ENCODE measurements around the gene SLK. TPM values are rescaled to one million over a fixed set of nuclear protein-coding genes. Genes with fewer than 3 reads are reported as not detected.

The SLK gene
- total and polyA plus RNA-seq, 10 of the 15 experiments (the other 5 are each of a cell fraction or from before 2014, with no cell fraction given) = 2.5 to 24.2 (median 11.1) TPM

GRCh38 chr10:104066945-104067344 lies 100.0 kb downstream of the SLK start (continued):
- TF ChIP-seq CEBPZ (IDR thresholded peaks at IDR 0.05; ENCODE audit: low read depth, low read length) = no peak

- intact Hi-C loops (cut with micrococcal nuclease; ENCODE audit: unreplicated experiment) (no loop called here), in situ Hi-C loops (cut with MboI) (no loop called here)
- no peak overlapping the region for H3K4me2 ChIP-seq (ENCODE audit: control insufficient read depth, insufficient read depth)
- no peaks in the 10 kb centered on the region; a peak in 1 of 4 replicates for H3K27me3 ChIP-seq (replicated peaks in 1 of 2; ENCODE audit: control insufficient read depth in 2 of 2, insufficient read depth in 2 of 2, low read length in 1 of 2)
- H3K9ac ChIP-seq (ENCODE audit: control insufficient read depth, insufficient read depth, low read length) = no peak overlapping the region
- H2AFZ ChIP-seq (ENCODE audit: control insufficient read depth, low read depth, low read length) = no peak overlapping the region
- H3K79me2 ChIP-seq (ENCODE audit: control insufficient read depth, insufficient read depth, low read length) = no peaks in the 10 kb centered on the region
- H3K36me3 ChIP-seq (ENCODE audit: control insufficient read depth in 2 of 2, insufficient read depth in 2 of 2, low read length in 1 of 2) = no peaks in the 10 kb centered on the region
- H3K4me3 ChIP-seq = no peak overlapping the region
- no peak for DNase-seq (ENCODE audit: low read depth, low spot score)
- no peaks in the 10 kb centered on the region for H4K20me1 ChIP-seq (ENCODE audit: control insufficient read depth, insufficient read depth)
- RAD21 ChIA-PET (ENCODE audit: unreplicated experiment) = interaction anchor here (1.0 kb wide), 1 partner anchor 55 kb away, joined by 3 read pairs; no protein-coding TSS in a partner anchor
- no TSS peak for BruUV-seq (replicated peaks)
- WGBS (ENCODE audit: insufficient coverage, insufficient replicate concordance, low lambda C conversion rate, missing lambda C conversion rate) = 53% methylated on average over 12 of the region's 12 CpGs
- no peak for ATAC-seq
- POLR2A ChIA-PET = no interaction called here
- H3K9me3 ChIP-seq (replicated peaks; ENCODE audit: control insufficient read depth, insufficient read depth, low read length) = no peaks in the 10 kb centered on the region
- H3K4me1 ChIP-seq (ENCODE audit: control insufficient read depth, insufficient read depth, low read length) = no peaks in the 10 kb centered on the region
- FAIRE-seq = no peak
- SMC1A ChIA-PET (ENCODE audit: uncharacterized antibody, unreplicated experiment) = interaction anchor here (3.6 kb wide), 1 partner anchor 12 kb away, joined by 12 read pairs; no protein-coding TSS in a partner anchor
- no peak for TF ChIP-seq SUPT20H (IDR thresholded peaks at IDR 0.05; ENCODE audit: borderline replicate concordance, control insufficient read depth, low read depth, low read length)
- no peak for TF ChIP-seq NR2F1 (conservative IDR thresholded peaks at IDR 0.05)
- no peak for TF ChIP-seq TCF12 (IDR thresholded peaks at IDR 0.05; ENCODE audit: low read depth, low read length)
- no peak for TF ChIP-seq CHD4 (IDR thresholded peaks at IDR 0.05)
- TF ChIP-seq ZNF274 (IDR thresholded peaks at IDR 0.05; ENCODE audit: insufficient read depth, insufficient read length) = no peak
- no peak for TF ChIP-seq SMC3 (IDR thresholded peaks at IDR 0.05; ENCODE audit: borderline replicate concordance, low read length)
- TF ChIP-seq CBX5 (IDR thresholded peaks at IDR 0.05; ENCODE audit: low read depth) = no peak
- TF ChIP-seq BRCA1 (IDR thresholded peaks at IDR 0.05; ENCODE audit: low read depth, low read length) = no peak
- H3K27ac ChIP-seq (ENCODE audit: control insufficient read depth, insufficient read depth) = no peak overlapping the region
- CTCF ChIA-PET = interaction anchor here (1.5 kb wide), 1 partner anchor 14 kb away, joined by 4 read pairs; no protein-coding TSS in a partner anchor
Measured at GRCh38 chr10:104067525-104067924, 100.6 kb downstream of the SLK start.

Measured in GM12878 (cell line).